HG03571 (cell line): ENCODE results near the gene RPLP1.
"Not testable (repeated sequence)": the region's sequence is repeated elsewhere in the genome, so short reads cannot be mapped to it uniquely, and the experiment has no call there.

Experiments used
- ATAC-seq: cut with Tn5 transposase; IDR thresholded peaks from one replicate; pipeline ENCODE4 v1.9.1; 2021; ENCODE audit not compliant: unreplicated experiment

The RPLP1 gene

DNA sequence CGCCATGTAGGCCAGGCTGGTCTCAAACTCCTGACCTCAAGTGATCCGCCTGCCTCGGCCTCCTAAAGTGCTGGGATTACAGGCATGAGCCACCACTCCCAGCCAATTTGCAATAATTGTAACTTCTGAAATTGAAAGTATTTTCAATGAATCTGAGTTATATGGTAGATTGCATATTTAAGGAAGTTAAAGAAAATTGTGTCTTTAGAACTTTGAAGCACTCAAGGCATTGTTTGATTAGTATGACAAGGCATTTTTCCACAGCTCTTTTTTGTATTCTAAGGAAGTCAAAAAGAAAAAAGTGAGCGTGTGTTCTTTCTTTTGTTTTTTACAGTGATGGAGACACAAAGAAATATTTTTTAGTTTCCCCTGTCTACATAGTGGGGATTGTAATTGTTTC lies 15.7 kb upstream of the RPLP1 start:
- ATAC-seq, result no peak

DNA sequence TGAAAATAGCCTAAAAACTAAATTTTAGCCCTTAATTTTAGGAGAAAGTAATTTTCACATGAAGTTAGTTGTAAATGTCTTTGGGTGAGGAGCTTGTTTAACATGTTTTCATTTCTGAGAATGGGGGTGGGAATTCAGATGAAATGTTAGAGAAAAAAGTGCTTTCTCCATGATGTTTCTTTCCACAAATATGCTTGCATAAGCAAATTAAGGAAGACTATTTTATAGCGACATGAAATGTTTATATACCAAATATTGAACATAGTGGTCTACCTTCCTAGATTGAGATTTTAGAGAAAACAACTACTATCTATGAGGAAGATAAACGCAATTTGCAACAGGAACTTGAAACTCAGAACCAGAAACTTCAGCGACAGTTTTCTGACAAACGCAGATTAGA lies 13.0 kb upstream of the RPLP1 start:
- no peak for ATAC-seq

DNA sequence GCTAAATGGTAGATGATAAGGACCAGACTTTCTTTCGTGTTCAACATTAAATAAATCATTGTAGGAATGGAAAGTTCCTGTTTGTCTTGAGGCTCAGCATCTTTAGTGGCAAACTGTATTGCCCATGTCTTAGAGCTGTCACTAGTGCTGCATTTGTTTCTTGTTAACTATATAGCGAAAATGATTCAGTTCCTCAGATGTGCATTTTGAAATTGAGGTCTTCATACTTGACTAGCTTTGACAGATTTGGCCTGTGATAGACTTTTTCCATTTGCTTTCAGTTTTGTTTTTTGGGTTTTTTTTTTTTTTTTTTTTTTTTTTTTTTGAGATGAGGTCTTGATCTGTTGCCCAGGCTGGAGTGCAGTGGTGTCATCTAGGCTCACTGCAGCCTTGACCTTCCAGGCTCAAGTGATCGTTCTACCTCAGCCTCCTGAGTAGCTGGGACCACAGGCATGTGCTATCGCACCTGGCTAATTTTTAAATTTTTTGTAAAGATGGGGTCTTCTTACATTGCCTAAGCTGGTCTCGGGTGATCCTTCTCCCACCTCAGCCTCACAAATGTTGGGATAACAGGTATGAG lies 9.5 kb upstream of the RPLP1 start:
- peak; percentile 61 for ATAC-seq

DNA sequence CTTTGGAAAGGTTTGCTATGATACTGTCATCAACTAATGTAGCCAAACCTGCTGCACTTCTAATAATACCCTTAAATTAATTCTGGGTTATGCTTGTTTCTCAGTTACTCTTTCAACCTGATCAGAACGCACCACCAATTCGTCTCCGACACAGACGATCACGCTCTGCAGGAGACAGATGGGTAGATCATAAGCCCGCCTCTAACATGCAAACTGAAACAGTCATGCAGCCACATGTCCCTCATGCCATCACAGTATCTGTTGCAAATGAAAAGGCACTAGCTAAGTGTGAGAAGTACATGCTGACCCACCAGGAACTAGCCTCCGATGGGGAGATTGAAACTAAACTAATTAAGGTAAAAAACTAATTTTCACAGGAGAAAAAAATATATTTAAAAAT lies 7.9 kb upstream of the RPLP1 start:
- ATAC-seq, result no peak

DNA sequence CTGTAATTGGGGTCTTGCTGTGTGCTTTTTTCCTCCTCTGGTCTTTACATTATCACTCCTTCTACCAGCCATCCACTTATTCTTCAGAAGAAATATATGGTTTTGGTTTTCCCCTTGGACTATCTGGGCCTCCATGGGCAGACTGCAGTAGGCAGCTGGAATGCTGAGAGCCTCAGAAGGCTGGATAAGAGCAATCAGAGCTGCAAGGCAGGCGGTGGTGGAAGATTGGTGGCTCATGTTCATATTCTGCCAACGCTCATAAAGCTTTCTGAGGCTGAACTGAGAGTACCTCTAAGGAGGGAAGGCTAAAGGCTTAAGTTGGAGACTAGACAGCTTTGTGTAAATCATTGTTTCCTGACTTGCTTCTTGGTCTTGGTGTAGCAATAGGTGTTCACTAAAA lies 5.7 kb upstream of the RPLP1 start:
- no peak for ATAC-seq

DNA sequence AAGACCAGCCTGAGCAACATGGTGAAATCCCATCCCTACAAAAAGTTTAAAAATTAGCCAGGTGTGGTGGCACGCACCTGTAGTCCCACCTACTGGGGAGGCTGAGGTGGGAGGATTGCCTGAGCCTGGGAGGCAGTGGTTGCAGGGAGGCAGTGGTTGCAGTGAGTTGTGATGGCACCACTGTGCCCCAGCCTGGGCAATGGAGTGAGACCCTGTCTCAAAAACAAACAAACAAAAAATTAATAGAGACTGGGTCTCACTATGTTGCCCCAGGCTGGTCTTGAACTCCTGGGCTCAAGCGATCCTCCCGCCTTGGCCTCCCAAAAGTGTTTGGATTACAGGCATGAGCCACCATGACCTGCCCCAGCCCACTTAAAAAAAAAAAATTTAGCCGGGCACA lies 2.4 kb upstream of the RPLP1 start:
- ATAC-seq, result not testable (repeated sequence)

DNA sequence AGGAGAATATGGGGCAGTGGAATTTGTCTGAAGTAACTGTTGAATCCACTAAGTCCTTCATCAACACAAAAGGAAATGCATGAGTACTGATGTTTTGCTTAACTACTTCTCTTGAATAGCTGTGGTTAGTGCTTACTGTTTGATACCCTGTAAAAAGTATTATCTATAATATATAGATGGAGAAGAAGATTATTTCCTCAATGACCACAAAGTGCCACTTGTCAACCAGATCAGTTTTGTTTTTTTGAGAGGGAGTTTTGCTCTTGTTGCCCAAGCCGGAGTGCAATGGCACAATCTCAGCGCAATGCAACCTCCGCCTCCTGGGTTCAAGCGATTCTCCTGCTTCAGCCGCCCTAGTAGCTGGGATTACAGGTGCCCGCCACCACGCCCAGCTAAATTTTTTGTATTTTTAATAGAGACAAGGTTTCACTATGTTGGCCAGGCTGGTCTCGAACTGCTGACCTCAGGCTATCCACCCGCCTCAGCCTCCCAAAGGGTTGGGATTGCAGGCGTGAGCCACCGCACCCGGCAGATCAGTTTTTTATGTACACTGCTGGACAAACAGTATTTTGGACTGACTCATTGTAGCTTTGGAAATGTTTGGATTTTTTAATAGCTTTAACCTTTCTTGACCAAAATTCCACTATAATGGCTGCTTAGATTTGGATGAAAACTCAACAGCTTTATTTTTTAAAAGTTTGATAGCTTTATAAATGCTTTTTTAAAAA lies 1.5 kb upstream of the RPLP1 start:
- ATAC-seq, result no peak

DNA sequence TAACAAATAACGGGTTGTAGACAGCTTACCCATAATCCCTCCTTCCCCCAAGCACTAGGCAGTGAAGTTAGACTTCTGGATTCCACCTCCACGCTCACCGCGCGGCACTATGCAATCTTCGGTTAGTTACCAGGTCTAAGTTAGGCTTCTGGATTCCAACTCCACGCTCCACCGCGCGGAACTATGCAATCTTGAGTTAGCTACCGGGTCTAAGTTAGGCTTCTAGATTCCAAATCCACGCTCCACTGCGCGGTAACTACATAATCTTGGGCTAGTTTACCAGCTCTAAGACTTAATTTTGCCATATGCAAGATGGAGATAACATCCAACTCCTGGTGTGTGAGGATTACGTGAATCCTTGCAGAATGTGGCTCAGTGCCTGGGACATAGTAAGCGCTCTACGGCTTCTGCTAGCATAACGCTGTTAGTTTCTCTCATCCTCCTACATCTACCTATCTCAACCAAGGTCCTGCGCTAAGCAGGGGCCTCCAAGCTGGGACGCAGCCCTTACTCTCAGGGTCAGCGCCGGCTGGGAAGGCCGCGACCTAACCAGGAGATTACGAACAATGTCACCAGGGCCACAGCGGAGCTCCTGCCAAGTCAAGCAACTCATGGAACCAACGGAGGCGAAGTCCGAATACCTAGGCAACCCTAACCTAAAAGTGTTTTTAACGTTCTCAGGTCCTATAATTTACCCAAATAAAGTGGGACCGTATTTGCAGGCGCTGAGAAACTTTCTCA lies 497 bp upstream of the RPLP1 start:
- ATAC-seq, result peak; percentile 1

DNA sequence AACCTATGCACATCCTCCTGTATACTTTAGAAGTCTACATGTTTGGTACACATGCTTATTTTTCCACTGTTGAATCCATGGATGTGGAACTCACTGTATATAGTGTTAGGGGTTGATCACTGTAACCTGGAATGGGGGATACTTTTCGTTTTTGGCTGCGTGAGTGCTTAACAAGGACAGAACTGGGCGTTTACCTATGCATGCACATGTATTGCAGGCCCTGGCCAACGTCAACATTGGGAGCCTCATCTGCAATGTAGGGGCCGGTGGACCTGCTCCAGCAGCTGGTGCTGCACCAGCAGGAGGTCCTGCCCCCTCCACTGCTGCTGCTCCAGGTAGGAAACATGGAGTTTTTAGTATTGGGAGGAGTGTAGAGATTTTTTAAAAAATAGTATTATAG lies 2.3 kb downstream of the RPLP1 start:
- ATAC-seq, result no peak

DNA sequence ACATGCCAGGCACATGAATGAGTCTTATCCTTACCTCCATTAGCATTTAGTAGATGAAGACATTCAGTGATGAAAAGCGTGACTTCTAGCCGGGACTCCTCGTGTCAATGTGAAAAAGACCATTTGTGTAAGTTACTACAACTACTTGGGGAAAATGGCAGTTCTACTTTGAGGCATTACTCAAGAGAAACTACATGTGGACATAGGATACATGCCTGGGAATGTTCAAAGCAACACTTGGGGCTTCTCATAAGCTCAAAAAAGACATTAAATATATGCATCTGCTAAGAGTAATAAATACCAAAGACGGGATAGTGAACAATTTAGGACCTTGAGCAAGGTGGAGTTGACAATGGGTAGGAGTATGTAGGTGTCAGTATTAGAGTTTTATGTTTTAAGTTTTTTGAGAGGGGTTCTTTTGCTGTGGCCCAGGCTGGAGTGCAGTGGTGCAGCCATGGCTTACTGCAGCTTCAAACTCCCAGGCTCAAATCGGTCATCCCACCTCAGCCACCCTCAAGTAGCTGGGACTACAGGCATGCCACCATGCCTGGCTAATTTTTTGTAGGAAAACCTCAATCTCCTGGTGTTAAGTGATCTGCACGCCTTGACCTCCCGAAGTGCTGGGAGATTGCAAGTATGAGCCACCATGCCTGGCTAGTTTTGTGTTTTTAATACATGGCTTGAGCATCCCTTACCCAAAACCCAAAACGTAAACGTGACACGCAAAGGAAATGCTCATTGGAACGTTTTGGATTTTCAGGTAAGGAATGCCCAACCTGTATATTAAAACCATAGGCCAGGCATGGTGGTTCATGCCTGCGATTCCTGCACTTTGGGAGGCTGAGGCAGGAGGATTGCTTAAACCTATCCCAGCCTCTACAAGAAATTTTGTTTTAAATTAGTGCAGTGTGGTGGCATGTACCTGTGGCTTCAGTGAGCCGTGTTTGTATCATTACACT lies 3.9 kb downstream of the RPLP1 start:
- no peak for ATAC-seq

DNA sequence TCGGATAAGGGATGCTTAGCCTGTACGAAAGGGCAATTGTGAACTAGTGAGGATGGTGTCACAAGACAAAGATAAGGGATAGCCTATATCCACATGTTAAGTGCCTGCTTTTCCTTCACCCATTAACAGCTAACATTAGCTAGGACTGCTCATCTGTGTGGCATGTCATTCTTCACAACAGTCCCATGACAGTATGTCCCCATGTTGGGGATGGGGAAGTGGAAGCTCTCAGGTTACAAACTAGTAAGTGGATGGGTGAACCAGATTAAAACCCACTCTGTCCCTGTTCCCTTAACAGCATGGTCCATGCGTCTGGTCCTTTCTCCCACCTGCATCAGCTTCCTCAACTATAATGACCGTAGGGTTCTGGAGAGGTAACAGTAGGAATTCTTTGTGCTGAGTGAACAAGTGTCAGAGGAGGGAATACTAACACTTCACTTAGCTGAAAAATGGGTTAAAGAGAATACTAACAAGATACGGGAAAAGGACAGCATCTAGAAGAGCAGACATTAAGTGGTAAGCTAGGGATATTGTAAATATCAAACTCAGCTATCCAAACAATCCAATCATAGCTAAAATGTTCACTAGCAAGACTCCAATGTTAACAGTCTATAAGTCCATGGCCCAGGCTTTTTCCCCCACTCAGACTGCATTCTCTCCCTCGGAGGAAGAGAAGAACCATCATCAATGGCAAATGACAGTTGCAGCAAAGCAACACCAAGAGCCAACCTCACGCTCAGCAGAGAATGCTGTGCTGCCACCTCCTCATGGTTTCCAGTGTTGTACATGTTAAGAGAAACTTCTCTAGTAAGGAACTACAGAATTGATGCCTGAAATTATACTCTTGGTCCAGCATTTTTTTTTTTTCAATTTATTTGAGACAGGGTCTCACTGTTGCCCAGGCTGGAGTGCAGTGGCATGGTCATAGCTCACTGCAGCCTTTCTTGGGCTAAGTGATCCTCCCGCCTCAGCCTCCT lies 5.0 kb downstream of the RPLP1 start:
- ATAC-seq, result no peak

DNA sequence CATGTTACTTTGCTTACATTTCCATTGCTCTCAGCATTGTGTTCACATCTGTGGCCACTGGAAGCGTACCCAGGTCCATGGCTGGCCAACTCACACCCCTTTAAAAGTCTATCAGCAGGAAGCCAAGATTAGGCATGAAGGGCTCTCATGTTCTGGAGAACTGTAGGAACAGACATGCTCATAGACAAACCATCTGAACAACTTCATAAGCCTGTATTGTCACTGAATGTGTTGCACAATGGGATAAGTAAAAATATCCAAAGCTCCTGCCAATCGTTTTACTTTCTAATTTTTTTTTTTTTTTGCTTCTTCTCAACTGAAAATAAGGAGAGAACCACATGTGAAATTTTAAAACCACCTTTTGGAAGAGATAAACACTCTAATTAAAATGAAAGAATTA lies 6.4 kb downstream of the RPLP1 start:
- no peak for ATAC-seq

DNA sequence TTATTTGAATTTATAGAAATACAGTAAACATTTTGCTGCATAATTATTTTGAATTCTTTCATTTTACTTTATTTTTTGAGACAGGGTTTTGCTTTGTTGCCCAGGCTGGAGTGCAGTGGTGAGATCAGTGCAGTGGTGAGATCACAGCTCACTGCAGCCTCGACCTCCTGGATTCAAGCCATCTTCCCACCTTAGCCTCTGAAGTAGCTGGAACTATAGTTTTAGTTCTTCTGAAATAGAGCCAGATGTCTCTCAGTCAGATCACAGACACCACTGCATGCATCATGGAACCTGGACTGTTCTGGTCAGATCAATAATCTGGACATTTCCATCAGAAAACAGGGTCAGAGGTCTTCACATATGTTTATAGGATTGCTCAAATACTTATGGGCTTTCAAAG lies 7.9 kb downstream of the RPLP1 start:
- no peak for ATAC-seq

DNA sequence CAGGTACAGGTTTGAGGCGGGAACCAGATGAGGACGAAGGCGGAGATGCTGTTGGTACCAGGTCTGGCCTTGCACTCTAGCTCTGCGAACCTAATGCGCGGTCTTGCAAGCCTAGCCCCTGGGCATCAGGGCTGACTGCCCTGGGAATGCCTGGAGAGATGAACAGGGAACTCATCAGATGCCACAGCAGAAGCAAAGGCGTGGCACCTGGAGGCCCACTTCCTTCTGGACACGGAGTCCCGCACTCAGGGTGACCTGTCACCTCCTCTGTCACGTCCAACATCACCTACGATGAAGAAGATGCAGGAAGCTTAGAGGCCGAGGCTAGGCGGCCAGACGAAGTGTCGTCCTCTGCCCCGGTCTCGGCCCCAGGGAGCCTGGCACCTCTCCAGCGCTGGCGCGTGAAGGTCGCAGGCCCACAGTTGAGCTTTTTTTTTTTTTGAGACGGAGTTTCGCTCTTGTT lies 9.4 kb downstream of the RPLP1 start:
- ATAC-seq, result no peak

DNA sequence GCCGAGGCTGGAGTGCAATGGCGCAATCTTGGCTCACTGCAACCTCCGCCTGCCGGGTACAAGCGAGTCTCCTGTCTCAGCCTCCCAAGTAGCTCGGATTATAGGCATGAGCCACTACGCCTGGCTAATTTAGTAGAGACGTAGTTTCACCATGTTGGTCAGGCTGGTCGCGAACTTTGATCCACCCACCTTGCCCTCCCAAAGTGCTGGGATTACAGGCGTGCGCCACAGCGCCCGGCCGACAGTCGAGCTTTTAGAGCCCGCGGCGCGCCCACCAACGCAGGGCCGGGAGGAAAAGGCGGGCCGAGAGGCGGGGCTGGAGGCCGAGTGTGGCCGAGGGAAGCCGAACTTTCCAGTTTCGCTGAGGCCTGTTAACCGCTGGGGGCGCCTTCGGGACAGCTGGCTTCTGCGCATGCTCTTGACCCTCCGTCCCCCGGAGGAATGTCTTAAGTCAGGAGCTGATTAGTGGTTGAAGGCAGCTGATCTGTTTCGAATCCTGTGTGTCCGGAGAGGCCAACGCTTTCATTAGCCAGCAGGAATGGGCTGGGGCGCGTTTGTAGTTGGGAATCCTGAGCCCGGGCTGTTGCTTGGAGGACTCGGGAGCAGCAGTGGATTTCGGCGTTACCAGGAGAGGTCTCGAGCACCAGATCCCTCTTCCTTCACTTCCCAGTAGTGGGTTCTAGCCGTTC lies 10.0 kb downstream of the RPLP1 start:
- ATAC-seq, result peak; percentile 93

DNA sequence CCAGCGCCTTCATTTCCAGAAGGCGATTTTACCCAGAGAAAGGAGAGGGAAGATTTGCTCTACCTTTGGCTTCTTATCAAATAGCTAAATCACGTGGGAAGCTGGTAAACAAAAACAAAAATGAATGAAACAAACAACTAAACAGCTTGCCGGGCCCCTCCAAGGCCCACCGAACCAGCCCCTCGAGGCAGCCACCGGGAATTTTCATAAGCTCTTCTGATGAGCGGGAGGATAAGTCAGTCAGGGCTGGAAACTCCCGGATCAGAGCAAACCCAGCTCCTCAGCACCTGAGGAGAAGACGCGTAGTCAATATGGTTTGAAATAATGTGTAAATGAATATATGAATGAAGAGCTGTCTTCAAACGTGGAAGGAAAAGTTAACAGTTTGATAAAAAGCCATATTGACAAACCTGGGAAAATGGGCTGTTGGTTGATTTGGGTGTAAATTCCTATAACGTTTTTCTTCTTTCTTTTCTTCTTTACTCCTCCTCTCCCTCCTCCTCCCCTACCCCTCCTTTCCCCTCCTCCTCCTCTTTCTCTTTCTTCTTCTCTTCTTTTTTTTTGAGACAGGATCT lies 10.7 kb downstream of the RPLP1 start:
- ATAC-seq, result no peak

DNA sequence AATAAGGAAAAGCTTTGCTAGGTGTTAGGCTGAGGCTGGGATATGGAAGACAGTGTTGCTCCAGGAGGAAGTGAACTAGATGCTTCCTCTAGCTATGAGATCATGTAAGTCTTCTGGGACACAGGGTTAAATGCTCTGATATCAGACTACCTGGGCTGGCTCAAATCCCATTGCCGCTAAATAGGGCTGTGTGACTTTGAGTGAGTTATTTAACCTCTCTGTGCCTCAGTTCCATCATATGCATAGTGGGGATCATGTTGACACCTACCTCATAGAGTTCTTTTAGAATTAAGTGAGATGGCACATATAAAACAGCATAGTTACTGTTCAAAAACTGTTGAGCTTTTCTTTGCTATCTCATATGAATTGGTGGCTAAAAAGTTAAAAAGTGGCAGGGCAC lies 12.6 kb downstream of the RPLP1 start:
- ATAC-seq, result no peak

DNA sequence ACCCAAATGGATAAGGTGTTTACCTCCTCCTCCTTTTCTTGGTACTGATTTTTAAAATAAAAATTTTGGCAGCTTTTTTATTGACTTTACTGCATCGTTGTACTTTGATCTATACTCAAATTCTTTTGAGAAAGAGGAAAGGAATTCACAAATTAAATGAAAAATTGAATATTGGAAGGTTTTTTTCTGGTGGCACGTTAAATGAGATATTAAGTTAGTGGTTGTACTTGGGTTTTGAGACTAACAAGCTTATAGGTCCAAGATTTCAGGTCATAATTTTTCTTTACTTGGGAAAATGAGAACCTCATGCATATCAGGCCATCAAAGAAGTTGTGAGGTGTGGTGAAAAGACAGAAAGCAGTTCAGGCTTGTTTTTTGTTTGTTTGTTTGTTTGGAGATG lies 14.1 kb downstream of the RPLP1 start:
- no peak for ATAC-seq

DNA sequence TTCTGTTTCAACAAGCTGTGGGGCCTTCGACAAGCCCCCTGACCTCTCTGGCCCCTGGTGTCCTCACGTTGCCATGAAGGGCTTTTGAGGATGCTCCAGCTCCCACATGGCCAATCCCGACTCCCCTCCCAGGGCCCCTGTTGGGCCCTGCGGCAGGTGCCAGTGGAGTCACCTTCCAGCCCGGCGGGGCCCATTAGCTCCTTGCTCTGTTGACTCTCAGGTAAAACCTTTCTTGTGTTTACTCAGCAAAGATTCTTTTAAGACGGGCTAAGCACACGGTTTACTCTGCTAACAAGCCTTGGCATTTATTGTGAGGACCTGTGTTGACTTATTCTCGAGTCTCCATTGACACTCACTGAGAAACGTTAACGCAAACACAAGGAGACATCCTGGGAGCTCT lies 15.0 kb downstream of the RPLP1 start:
- no peak for ATAC-seq
